Inferior parietal cortex (tissue), 1 donor: ENCODE results near the gene OCEL1.

Experiments
- DNase-seq: peaks from one replicate; pipeline ENCODE4 v3.0.0-alpha.2; 2016; ENCODE audit errors: extremely low spot score

Gene OCEL1

GRCh38 chr19:17240062-17240752 is 14.2 kb downstream of the OCEL1 start:
- DNase-seq = no peak

GRCh38 chr19:17240826-17241399 is 14.9 kb downstream of the OCEL1 start:
- DNase-seq = no peak

DNA sequence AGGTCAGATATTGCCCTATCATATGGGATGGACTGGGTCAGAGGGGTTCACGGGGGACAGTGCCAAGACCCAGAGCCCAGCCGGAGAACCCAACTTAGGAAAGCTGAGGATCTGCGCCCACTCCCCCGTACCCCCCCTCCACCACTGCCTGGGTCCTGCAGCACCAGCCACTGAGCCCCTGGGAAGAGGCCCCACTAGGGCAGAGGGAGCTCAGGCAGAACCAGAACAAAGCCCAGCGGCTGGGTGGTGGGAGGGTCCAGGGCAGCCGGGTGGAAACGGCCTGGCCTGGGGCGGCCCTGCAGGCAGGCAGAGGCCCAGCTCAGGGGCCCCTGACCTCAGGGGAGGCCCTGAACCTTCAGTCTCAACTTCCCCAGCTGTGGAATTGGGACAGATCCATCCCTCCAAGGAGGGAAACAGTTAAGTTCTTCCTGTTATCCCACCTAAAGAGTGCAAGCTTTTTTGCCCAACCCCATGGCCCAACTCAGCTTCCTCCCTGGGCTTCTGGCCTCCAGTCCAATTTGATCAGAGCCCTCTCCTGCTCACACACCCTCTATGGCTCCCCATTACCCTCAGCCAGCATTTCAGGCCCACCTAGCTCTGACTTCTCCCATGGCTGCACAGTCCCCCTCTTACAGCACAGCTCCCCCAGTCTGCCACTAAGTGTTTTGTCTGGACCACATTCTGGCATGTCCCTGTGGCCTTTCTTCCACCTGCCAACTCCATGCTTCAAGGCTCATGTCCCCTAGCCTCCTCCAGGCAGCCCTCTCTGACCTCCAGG is 16.6 kb downstream of the OCEL1 start:
- no peak for DNase-seq

DNA sequence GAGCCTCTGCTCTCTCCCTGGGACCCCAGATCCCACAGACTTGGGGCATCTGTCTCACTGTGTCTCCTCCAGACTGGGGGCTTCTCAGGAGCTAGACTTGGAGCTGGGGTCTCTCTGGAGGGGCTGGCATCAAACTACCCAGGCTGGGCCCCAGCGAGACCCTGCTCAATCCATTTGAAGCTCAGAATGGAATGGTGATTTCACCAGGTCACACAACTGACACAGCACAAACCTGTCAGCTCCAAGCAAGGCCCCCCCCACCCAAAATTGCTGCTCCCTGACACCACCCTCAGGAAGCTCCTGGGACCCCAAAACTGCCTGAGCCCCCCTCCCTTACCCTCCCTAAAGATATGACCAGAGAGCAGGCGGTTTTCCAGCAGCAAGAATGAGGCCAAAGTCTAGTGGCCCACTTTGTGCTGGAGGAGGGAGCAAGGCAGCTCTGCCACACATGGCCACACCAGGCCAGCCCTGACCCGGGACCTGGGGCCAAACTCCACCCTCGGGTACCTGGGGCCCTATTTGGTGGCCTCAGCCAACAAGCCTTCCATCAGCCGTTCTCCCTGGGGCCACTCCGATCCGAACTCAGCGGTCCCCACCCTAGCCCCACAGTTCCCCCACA is 17.3 kb downstream of the OCEL1 start:
- DNase-seq = no peak

- DNase-seq = no peak
These were observed 18.0 kb downstream of the OCEL1 start for GRCh38 chr19:17243830-17244617.

- no peak for DNase-seq
These were observed 18.9 kb downstream of the OCEL1 start for GRCh38 chr19:17244618-17245534.

GRCh38 chr19:17245535-17245984 is 19.5 kb downstream of the OCEL1 start, which contains the start of gene NR2F6:
Gene NR2F6 (minus strand): TSS chr19:17245919. CDS start chr19:17245220, 699 bp downstream.
- DNase-seq = no peak

GRCh38 chr19:17246681-17247425 is 20.8 kb downstream of the OCEL1 start:
- DNase-seq = no peak

DNA sequence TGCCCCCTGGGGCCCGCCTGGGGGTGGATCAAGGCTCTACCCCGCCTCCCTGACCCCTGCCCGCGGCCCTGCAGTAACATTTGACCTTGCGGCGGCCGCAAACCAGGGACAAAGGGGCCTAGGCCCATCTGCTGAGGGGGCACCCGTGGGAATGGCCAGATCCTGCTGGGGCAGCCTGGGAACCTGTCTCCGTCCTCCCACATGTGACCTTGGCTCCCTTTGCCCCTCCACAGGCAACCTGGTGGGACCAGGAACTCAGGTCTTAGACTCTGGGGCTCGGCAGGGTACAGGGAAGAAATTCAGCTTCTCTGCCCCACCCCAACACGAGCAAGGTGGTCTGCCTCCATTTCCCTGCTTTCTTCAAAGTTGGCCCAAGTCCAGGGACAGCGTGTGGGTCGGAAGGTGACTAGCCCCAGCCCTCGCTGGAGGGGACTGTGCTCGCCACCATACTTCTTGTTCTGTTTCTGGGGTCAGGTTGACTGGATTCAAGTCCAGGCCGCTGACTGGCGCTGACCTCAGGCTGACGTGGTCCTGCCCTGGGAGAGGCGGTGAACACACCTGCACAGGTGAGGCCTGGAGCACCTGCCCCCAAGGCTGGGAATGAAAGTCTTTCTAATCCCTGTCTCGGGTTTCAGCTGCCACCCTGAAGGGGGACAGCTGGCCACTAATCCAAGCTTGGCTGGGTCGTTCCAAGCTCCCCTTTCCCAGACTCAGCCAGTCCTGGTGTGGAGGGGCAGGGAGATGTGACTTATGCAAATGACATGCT is 22.2 kb downstream of the OCEL1 start:
- no peak for DNase-seq

GRCh38 chr19:17249887-17250548 is 24.0 kb downstream of the OCEL1 start:
- DNase-seq = no peak

GRCh38 chr19:17254636-17255035 is 28.6 kb downstream of the OCEL1 start:
- no peak for DNase-seq

GRCh38 chr19:17255150-17255621 is 29.2 kb downstream of the OCEL1 start:
- DNase-seq = no peak

DNA sequence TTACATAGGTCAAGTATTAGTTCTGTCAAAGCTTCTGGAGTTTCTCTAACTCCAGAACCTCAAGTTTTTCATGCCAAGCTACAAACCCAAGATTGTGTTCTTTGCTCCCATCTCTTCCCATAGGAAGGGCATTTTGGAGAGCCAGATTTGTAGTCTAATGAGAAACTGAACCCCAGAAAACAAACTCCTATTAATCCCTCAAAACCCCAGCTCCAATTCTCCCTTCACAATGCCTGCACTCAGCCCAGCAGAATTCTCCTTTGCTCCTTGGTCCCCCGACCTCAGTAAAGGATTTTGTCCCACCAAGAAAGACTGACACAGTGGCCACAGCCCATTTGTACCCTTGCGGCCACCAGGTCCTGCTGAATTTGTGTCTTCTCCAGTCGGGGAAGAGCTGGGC is 30.1 kb downstream of the OCEL1 start:
- no peak for DNase-seq

DNA sequence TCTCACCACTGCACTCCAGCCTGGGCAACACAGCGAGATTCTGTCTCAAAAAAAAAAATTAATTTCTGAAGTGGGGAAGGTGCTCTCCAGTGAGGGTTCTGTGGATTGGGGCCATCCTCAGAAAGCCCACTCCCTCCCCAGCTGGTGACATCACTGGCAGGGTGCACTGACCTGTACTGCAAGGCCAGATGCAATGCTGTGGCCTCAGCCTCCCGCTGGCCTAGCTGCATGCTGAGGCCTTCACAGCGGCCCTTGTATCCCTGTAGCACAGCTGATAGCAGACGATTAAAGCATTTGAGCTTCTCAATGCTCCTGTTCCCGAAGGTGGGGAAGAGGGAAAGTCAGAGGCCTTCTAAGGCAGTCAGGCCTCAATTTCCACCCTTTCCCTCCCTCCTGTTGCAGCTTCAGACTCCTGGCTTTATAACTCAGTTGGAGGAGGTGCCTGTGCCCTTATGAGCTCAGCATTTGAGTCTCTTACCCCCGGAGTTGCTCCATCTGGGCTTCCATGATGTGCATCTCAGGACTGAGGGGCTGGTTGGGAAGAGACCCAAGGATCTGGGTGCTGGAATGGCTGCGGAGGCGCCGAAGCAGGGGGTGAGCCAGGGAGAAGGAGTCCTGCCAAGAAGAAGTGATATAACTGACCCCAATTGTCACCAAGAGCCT is 33.2 kb downstream of the OCEL1 start:
- DNase-seq = no peak

DNA sequence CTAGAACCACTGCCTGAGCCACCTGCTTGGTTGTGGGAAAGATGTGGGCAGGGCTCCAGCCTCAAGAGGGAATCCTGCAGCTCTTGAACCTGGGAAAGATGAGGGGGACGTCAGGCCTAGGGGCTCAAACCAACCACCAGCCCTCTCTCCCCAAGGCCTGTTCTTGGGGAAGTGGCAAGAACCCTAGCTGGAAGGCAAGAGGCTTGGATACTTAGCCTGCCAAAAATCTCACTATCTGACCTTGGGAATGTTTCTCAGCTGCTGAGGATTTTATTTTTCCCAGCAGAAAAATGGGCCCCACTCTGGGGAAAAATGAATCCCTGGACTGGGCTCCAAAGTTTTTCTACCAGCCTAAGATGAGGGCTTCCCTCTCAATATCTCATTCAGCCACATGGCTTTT is 33.9 kb downstream of the OCEL1 start:
- DNase-seq = no peak

DNA sequence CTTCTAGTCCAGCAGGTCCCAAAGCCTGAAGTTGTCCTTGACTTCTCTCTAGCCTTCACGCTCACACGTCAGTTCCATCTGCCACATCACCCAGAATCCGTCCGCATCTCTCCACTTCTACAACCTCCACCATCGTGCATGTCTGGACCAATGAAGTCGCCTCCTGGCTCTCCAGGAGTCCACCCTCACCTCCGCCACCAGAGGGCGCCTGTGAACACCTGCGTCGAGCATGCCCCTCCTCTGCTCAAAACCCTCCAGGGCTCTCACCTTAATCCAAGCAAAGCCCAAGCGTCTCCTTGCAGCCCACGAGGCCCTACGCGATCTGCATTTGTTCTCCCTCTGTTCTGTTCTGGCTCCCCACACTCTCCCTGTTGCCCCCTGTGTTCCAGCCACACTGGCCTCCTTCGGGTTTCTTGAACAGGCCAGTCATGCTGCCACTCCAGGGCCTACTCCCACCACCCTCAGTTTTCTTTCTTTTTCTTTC is 34.9 kb downstream of the OCEL1 start:
- peak; percentile 61 for DNase-seq

GRCh38 chr19:17262557-17262956 is 36.5 kb downstream of the OCEL1 start:
- DNase-seq = no peak
